Measurements from ENCODE around the gene SETD1A. TPM values are rescaled to one million over a fixed set of nuclear protein-coding genes. Genes with fewer than 3 reads are reported as not detected.

SETD1A gene
- total and polyA plus RNA-seq, 9 of the 15 experiments (the other 6 are each of a cell fraction or from before 2014, with no cell fraction given), result 0.08 to 36.0 (median 4.2) TPM

GRCh38 chr16:31032736-31033708, 75.5 kb downstream of the SETD1A start, which contains the start of gene STX4 (continued):
- TF ChIP-seq ZBTB5 (IDR thresholded peaks at IDR 0.05), result no peak
- no peak for TF ChIP-seq ZNF830 (CRISPR knock-in tag; IDR thresholded peaks at IDR 0.05)
- TF ChIP-seq MXI1 (IDR thresholded peaks at IDR 0.05; ENCODE audit: low read depth, low read length), result peak; percentile 52; the same call in 1 of the 2 replicates
- TF ChIP-seq HMGXB4 (CRISPR knock-in tag; IDR thresholded peaks at IDR 0.05), result peak; percentile 91; the same call in 1 of the 2 replicates
- TF ChIP-seq ZBTB49 (CRISPR knock-in tag; IDR thresholded peaks at IDR 0.05; ENCODE audit: borderline replicate concordance), result no peak
- peak in 1 of 3 experiments; percentile 94; a peak in 2 of 6 replicates for TF ChIP-seq ZBTB11 (CRISPR knock-in tag; IDR thresholded peaks at IDR 0.05)
- TF ChIP-seq ZNF551 (CRISPR knock-in tag; IDR thresholded peaks at IDR 0.05), result no peak
- TF ChIP-seq PATZ1 (CRISPR knock-in tag; IDR thresholded peaks at IDR 0.05; ENCODE audit: borderline replicate concordance), result 0 out of 2 replicates have a peak, but pooled peaks have one; percentile 60
- TF ChIP-seq KDM2B (CRISPR knock-in tag; IDR thresholded peaks at IDR 0.05), result 0 out of 2 replicates have a peak, but pooled peaks have one; percentile 44
